ENCODE results near the gene RHBDL1.
A peak's percentile ranks its signal among the peaks of the same experiment; 100 is the strongest.

The RHBDL1 gene

GRCh38 chr16:645852-646678, 29.4 kb upstream of the RHBDL1 start:
- no peaks in the 10 kb centered on the region for H3K9me3 ChIP-seq (ENCODE audit: insufficient read depth, low read length)
- no peak overlapping the region for H2AFZ ChIP-seq (ENCODE audit: low read depth, low read length, severe bottlenecking)
- H4K20me1 ChIP-seq (ENCODE audit: low read depth, low read length) = no peaks in the 10 kb centered on the region
- no peaks in the 10 kb centered on the region for H3K9me2 ChIP-seq (replicated peaks; ENCODE audit: insufficient read depth, low read length)
- no peaks in the 10 kb centered on the region for H3K27me3 ChIP-seq (ENCODE audit: low read length)
- H3K27ac ChIP-seq (ENCODE audit: low read depth, low read length) = no peak overlapping the region
- H3K9ac ChIP-seq (ENCODE audit: low read length) = no peak overlapping the region
- H3K4me3 ChIP-seq (ENCODE audit: insufficient read depth, low read length, poor library complexity, severe bottlenecking) = no peak overlapping the region
- no peak overlapping the region for H3K4me2 ChIP-seq (ENCODE audit: low read depth, low read length, poor library complexity, severe bottlenecking)
- H3F3A ChIP-seq (ENCODE audit: insufficient read depth) = peaks cover 18% of the 10 kb centered on the region
- H3K36me3 ChIP-seq (ENCODE audit: low read length) = no peaks in the 10 kb centered on the region
- TF ChIP-seq EZH2phosphoT487 (conservative IDR thresholded peaks at IDR 0.05; ENCODE audit: low read length) (no peak), CTCF (IDR thresholded peaks at IDR 0.05; ENCODE audit: insufficient read depth, low read length, poor library complexity, severe bottlenecking) (no peak)
- H3K79me2 ChIP-seq (ENCODE audit: insufficient read depth, low read length) = peaks cover 18% of the 10 kb centered on the region

GRCh38 chr16:646679-647172, 28.7 kb upstream of the RHBDL1 start:
- Histone ChIP-seq H2AFZ (ENCODE audit: low read depth, low read length, severe bottlenecking) (no peak overlapping the region), H3K9ac (ENCODE audit: low read length) (no peak overlapping the region)

GRCh38 chr16:647173-647902, 28.1 kb upstream of the RHBDL1 start:
- Histone ChIP-seq H3F3A (ENCODE audit: insufficient read depth) (peaks cover 18% of the 10 kb centered on the region), H3K27me3 (ENCODE audit: low read length) (no peaks in the 10 kb centered on the region), H4K20me1 (ENCODE audit: low read depth, low read length) (no peaks in the 10 kb centered on the region), H3K4me2 (ENCODE audit: low read depth, low read length, poor library complexity, severe bottlenecking) (peak overlapping the region; percentile 74), H3K27ac (ENCODE audit: low read depth, low read length) (no peak overlapping the region; the same call in 1 of the 2 replicates), H3K9me3 (ENCODE audit: insufficient read depth, low read length) (no peaks in the 10 kb centered on the region), H3K4me3 (ENCODE audit: insufficient read depth, low read length, poor library complexity, severe bottlenecking) (no peak overlapping the region), H3K9ac (ENCODE audit: low read length) (peak overlapping the region; percentile 88; the same call in 1 of the 2 replicates), H3K9me2 (replicated peaks; ENCODE audit: insufficient read depth, low read length) (no peaks in the 10 kb centered on the region), H3K79me2 (ENCODE audit: insufficient read depth, low read length) (peaks cover 18% of the 10 kb centered on the region), H2AFZ (ENCODE audit: low read depth, low read length, severe bottlenecking) (no peak overlapping the region), H3K36me3 (ENCODE audit: low read length) (no peaks in the 10 kb centered on the region)
- TF ChIP-seq CTCF (IDR thresholded peaks at IDR 0.05; ENCODE audit: insufficient read depth, low read length, poor library complexity, severe bottlenecking) (no peak), EZH2phosphoT487 (conservative IDR thresholded peaks at IDR 0.05; ENCODE audit: low read length) (no peak)

More at GRCh38 chr16:646679-647172, 28.7 kb upstream of the RHBDL1 start:
- Histone ChIP-seq H3K4me2 (ENCODE audit: low read depth, low read length, poor library complexity, severe bottlenecking) (no peak overlapping the region), H3K4me3 (ENCODE audit: insufficient read depth, low read length, poor library complexity, severe bottlenecking) (no peak overlapping the region), H3K36me3 (ENCODE audit: low read length) (no peaks in the 10 kb centered on the region), H3K27ac (ENCODE audit: low read depth, low read length) (no peak overlapping the region), H3K79me2 (ENCODE audit: insufficient read depth, low read length) (peaks cover 18% of the 10 kb centered on the region), H3F3A (ENCODE audit: insufficient read depth) (peaks cover 18% of the 10 kb centered on the region), H3K27me3 (ENCODE audit: low read length) (no peaks in the 10 kb centered on the region), H3K9me3 (ENCODE audit: insufficient read depth, low read length) (no peaks in the 10 kb centered on the region), H4K20me1 (ENCODE audit: low read depth, low read length) (no peaks in the 10 kb centered on the region), H3K9me2 (replicated peaks; ENCODE audit: insufficient read depth, low read length) (no peaks in the 10 kb centered on the region)
- TF ChIP-seq EZH2phosphoT487 (conservative IDR thresholded peaks at IDR 0.05; ENCODE audit: low read length) (no peak), CTCF (IDR thresholded peaks at IDR 0.05; ENCODE audit: insufficient read depth, low read length, poor library complexity, severe bottlenecking) (no peak)

Measured in SU-DHL-6 (cell line).